ENCODE measurements around the gene FAM219A. TPM values are rescaled to one million over a fixed set of nuclear protein-coding genes. Genes with fewer than 3 reads are reported as not detected.

Gene FAM219A
- total RNA-seq, 2 experiments from 2014 or later, result 11.1 to 11.6 TPM

DNA sequence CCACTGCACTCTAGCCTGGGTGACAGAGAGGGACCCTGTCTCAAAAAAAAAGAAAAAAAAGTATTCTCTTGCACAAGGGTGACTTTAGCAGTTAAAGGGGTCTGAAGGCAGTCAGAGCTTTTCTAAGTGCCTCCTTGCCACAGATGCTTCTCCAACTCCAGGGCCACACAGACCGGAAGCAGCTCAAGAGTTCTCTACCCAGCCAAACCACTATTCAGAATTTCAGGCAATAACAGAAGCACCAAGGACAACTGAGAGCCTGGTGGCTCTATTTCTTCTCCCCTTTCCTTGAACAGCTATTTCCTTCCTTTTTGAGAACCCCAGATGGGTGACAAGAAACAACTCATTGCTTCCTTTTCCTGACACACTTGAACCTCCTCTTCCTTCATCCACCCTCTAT, 2.2 kb downstream of the FAM219A start:
- DNase-seq, result no peak
- CTCF ChIA-PET, result interaction anchor here (0.7 to 1.2 kb wide), 5 partner anchors 12 to 62 kb away, joined by 3 to 4 read pairs (median 4); no protein-coding TSS in a partner anchor
- peaks cover 43% of the 10 kb centered on the region for H3K4me1 Mint-ChIP-seq (ENCODE audit: low read depth)
- no peak overlapping the region for H3K27ac Mint-ChIP-seq
- intact Hi-C loops (cut with micrococcal nuclease), result loop anchor here (5.0 to 10.0 kb wide), 4 partner anchors 281 to 656 kb away; partner anchors contain the start of genes DCAF12, UBAP1 and UBE2R2
- H3K27me3 Mint-ChIP-seq (ENCODE audit: low read depth), result peaks cover 1% of the 10 kb centered on the region
- H3K9me3 Mint-ChIP-seq, result no peaks in the 10 kb centered on the region
- no peak overlapping the region for H3K4me3 Mint-ChIP-seq
- H3K36me3 Mint-ChIP-seq (ENCODE audit: low read depth), result no peaks in the 10 kb centered on the region

DNA sequence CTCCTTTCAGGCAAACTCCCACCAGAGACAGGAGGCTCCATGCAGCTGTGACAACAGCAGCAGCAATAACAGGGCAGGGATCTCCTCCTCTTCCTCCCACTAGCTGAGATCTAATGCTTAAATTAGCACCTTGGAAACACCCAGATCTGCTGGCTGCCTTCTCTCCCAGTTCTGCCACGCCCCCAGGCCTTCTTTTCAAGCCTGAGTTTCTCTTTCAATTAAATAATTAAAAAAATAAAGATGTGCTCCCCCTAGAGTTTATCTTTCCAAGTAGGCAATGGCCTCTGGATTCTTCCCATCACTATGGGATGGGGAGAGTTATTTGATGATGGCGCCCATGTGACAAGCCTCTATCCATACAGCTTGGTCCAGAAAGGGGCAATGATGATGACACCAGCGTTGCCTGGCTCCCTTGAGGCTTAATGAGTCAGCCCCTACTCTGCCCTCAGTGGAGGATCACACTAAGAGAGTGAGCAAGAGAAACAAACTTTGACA, 3.8 kb downstream of the FAM219A start:
- CTCF ChIA-PET, result interaction anchor here (0.5 to 1.1 kb wide), 8 partner anchors 48 to 488 kb away, joined by 3 to 4 read pairs (median 3); no protein-coding TSS in a partner anchor
- Mint-ChIP-seq H3K27ac (no peak overlapping the region), H3K36me3 (ENCODE audit: low read depth) (no peaks in the 10 kb centered on the region), H3K4me1 (ENCODE audit: low read depth) (peaks cover 40% of the 10 kb centered on the region), H3K27me3 (ENCODE audit: low read depth) (no peaks in the 10 kb centered on the region), H3K9me3 (no peaks in the 10 kb centered on the region), H3K4me3 (no peak overlapping the region)
- DNase-seq, result peak; percentile 53
- intact Hi-C loops (cut with micrococcal nuclease), result loop anchor here (5.0 to 10.0 kb wide), 4 partner anchors 280 to 658 kb away; partner anchors contain the start of genes DCAF12, UBAP1 and UBE2R2

DNA sequence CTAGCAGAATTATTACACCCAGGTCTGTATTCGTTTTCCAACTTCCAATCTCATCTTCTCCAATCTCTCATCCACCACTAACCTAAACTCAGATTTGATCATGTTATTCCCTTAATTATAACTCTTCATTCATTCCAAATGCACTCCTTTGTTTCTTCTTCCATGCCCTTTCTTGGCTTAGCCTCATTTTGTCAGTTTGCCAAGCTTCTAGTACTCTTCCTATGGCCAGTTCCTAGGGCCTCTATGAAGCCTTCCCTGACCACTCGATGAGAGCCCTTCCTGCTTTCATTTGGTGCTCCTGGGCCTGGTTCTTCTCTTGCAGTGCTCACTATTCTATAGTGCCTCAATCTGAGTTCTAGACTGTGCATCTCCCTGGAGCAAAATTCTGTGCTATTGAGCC, 5.8 kb downstream of the FAM219A start:
- intact Hi-C loops (cut with micrococcal nuclease), result loop anchor here (10.0 kb wide), 1 partner anchor 278 kb away; the partner anchor contains the start of gene UBAP1
- peaks cover 31% of the 10 kb centered on the region for H3K4me1 Mint-ChIP-seq (ENCODE audit: low read depth)
- H3K27me3 Mint-ChIP-seq (ENCODE audit: low read depth), result no peaks in the 10 kb centered on the region
- H3K27ac Mint-ChIP-seq, result no peak overlapping the region
- DNase-seq, result no peak
- H3K9me3 Mint-ChIP-seq, result no peaks in the 10 kb centered on the region
- H3K4me3 Mint-ChIP-seq, result no peak overlapping the region
- CTCF ChIA-PET, result no interaction called here
- H3K36me3 Mint-ChIP-seq (ENCODE audit: low read depth), result no peaks in the 10 kb centered on the region

DNA sequence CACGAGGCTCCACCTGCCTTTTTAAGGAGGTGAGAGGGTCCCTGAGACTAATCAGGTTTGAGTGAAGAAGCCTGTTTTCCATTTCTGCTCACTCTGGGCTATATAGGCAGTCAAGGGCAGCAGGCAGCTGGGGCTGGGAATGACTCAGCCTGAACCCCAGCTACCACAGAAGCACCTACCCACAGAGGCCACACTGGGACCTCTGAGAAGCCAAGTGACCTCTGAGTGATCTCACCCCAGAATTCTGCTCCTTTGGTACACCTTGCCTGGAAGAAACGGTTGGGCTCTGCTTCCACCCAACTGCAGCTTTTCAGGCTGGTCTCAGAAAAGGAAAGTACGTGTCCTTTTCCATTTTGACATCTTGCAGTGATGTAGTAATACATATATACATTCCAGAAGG, 6.8 kb downstream of the FAM219A start:
- no peak for DNase-seq
- intact Hi-C loops (cut with micrococcal nuclease), result loop anchor here (10.0 kb wide), 1 partner anchor 277 kb away; the partner anchor contains the start of gene UBAP1
- CTCF ChIA-PET, result interaction anchor here (1.1 kb wide), 1 partner anchor 48 kb away, joined by 5 read pairs; no protein-coding TSS in a partner anchor
- Mint-ChIP-seq H3K9me3 (no peaks in the 10 kb centered on the region), H3K4me1 (ENCODE audit: low read depth) (peaks cover 20% of the 10 kb centered on the region), H3K27ac (no peak overlapping the region), H3K36me3 (ENCODE audit: low read depth) (no peaks in the 10 kb centered on the region), H3K4me3 (no peak overlapping the region), H3K27me3 (ENCODE audit: low read depth) (no peaks in the 10 kb centered on the region)

DNA sequence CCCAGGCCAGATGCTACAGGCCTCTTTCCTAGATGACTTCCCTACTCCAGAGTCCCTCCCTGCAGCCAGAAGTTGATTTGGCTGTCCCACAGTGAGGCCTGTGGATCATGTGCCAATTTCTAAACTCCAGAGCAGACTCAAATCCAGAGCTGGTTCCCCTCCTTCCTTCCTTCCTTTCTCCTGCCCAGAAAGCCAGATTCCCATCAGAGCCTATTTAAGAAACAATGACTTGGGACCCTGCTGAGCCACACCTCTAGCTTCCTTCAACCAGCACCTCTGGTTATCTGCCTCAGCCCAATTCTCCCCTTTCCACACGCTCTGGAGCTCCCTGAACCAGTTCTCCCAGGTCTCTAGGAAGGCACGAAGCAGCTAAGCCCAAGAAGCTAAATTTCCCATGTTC, 7.2 kb downstream of the FAM219A start:
- Mint-ChIP-seq H3K27ac (no peak overlapping the region), H3K9me3 (no peaks in the 10 kb centered on the region), H3K4me3 (no peak overlapping the region), H3K36me3 (ENCODE audit: low read depth) (no peaks in the 10 kb centered on the region), H3K27me3 (ENCODE audit: low read depth) (no peaks in the 10 kb centered on the region), H3K4me1 (ENCODE audit: low read depth) (peaks cover 16% of the 10 kb centered on the region)
- DNase-seq, result no peak
- intact Hi-C loops (cut with micrococcal nuclease), result loop anchor here (10.0 kb wide), 1 partner anchor 276 kb away; the partner anchor contains the start of gene UBAP1
- CTCF ChIA-PET, result interaction anchor here (1.1 kb wide), 1 partner anchor 47 kb away, joined by 5 read pairs; no protein-coding TSS in a partner anchor

DNA sequence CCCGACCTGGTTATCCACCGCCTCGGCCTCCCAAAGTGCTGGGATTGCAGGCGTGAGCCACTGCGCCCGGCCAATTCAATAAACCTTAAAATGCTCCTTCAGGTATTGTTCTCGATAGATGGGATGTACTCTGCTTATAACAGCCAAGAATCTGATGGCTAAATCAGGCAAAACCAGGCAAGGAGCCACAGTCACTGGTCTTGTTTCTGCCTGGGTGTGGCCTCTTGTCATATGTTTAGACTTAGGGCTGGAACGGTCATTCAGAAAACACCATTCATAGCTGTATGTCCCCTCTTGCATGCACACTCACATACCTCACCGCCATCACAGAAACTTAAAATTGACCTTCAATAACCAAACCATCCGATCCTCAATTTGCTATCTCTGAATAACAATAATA, 7.7 kb downstream of the FAM219A start:
- Mint-ChIP-seq H3K36me3 (ENCODE audit: low read depth) (no peaks in the 10 kb centered on the region), H3K9me3 (no peaks in the 10 kb centered on the region), H3K4me1 (ENCODE audit: low read depth) (peaks cover 15% of the 10 kb centered on the region), H3K27me3 (ENCODE audit: low read depth) (no peaks in the 10 kb centered on the region), H3K4me3 (no peak overlapping the region), H3K27ac (no peak overlapping the region)
- no peak for DNase-seq
- intact Hi-C loops (cut with micrococcal nuclease), result loop anchor here (10.0 kb wide), 1 partner anchor 276 kb away; the partner anchor contains the start of gene UBAP1
- CTCF ChIA-PET, result interaction anchor here (0.7 kb wide), 1 partner anchor 47 kb away, joined by 3 read pairs; no protein-coding TSS in a partner anchor

DNA sequence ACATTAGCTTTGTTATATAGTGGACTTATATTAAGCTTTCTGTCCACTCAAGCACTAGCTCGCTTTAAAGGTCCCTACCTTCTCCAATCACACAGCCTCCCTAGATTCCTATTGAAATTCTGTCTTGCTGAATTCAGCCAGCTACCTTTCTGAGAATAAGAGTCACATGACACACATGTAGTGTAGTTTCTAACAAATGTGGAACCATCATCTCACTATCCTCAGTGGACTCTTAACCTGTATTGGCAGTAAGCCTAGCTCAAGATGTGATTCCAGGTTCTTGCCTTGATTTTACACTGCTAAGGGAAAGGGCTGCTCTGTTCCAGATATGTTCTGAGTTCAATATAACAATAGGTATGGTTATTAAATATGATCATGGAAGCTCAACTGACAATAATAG, 11.4 kb downstream of the FAM219A start:
- Mint-ChIP-seq H3K27ac (no peak overlapping the region), H3K4me1 (ENCODE audit: low read depth) (peaks cover 2% of the 10 kb centered on the region), H3K36me3 (ENCODE audit: low read depth) (no peaks in the 10 kb centered on the region), H3K4me3 (no peak overlapping the region), H3K9me3 (no peaks in the 10 kb centered on the region), H3K27me3 (ENCODE audit: low read depth) (no peaks in the 10 kb centered on the region)
- CTCF ChIA-PET, result interaction anchor here (1.1 to 3.2 kb wide), 5 partner anchors 10 to 56 kb away, joined by 3 to 13 read pairs (median 5); no protein-coding TSS in a partner anchor
- intact Hi-C loops (cut with micrococcal nuclease), result no loop called here
- DNase-seq, result no peak

DNA sequence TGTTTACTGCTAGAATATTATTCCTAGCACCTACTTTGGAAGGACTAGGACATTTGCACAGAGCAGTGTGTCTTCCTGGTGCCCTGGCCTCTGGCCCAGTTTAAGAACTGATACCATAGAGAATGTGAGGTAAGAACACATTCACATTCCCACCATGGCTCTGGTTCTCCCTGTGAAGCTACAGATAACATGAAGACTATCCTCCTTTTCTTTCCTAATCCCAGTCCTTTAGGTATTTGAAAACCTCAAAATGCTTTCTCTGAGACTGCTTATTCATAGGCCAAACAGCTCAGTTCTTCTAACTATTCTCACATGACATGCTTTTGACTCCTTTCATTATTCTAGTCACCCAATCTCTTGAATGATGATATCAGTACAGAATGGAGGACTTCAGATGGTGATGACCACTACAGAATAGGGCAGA, 11.9 kb downstream of the FAM219A start:
- CTCF ChIA-PET, result interaction anchor here (1.1 to 3.2 kb wide), 5 partner anchors 10 to 57 kb away, joined by 3 to 13 read pairs (median 5); no protein-coding TSS in a partner anchor
- Mint-ChIP-seq H3K27me3 (ENCODE audit: low read depth) (no peaks in the 10 kb centered on the region), H3K36me3 (ENCODE audit: low read depth) (no peaks in the 10 kb centered on the region), H3K27ac (no peak overlapping the region), H3K9me3 (no peaks in the 10 kb centered on the region), H3K4me3 (no peak overlapping the region), H3K4me1 (ENCODE audit: low read depth) (peaks cover under 1% of the 10 kb centered on the region)
- DNase-seq, result no peak
- intact Hi-C loops (cut with micrococcal nuclease), result no loop called here

DNA sequence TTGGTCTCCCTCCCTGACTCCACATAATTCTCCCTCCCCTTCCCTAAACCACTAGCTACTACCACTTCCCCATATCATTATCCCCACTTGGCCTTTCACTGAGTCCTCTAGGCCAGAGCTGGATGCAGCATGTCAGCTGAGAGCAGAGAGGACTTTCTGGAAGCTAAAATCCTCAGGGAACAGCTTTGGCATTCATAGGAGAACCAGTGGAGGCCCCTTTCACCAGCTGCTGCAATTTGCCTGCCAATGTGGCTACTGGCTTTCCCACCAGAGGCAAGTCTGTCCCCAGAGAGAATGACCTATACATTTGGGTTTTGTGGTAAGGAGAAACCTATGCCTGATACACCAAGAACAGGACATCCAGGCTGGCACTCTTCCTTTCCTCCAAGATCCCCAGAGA, 14.4 kb downstream of the FAM219A start:
- Mint-ChIP-seq H3K4me3 (no peak overlapping the region), H3K36me3 (ENCODE audit: low read depth) (no peaks in the 10 kb centered on the region), H3K4me1 (ENCODE audit: low read depth) (peaks cover 7% of the 10 kb centered on the region), H3K27me3 (ENCODE audit: low read depth) (no peaks in the 10 kb centered on the region), H3K9me3 (no peaks in the 10 kb centered on the region), H3K27ac (no peak overlapping the region)
- CTCF ChIA-PET, result interaction anchor here (0.6 to 3.1 kb wide), 8 partner anchors 12 to 356 kb away, joined by 3 to 21 read pairs (median 4); no protein-coding TSS in a partner anchor
- no peak for DNase-seq
- intact Hi-C loops (cut with micrococcal nuclease), result no loop called here

DNA sequence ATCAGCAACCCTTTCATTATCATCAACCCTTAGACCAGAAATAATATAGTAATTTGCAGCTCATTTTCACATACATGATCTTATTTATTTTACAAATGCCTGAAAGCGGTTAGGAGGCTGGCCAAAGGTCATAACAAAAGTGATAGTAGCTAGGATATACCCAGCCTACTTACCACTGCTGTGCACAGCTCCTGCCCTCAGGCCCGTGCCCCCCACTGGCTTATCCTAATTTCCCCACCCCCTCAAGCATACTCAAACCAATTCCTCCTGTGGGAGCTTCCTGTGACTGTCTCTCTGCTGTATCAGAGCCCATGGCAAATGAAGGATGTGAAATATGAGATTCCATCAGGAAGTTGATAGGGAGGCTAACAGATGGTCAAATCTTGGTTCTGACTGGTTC, 14.8 kb downstream of the FAM219A start:
- Mint-ChIP-seq H3K36me3 (ENCODE audit: low read depth) (no peaks in the 10 kb centered on the region), H3K4me1 (ENCODE audit: low read depth) (peaks cover 7% of the 10 kb centered on the region), H3K9me3 (no peaks in the 10 kb centered on the region), H3K27me3 (ENCODE audit: low read depth) (no peaks in the 10 kb centered on the region), H3K27ac (no peak overlapping the region), H3K4me3 (no peak overlapping the region)
- CTCF ChIA-PET, result interaction anchor here (0.7 to 3.1 kb wide), 6 partner anchors 13 to 355 kb away, joined by 3 to 21 read pairs (median 4); no protein-coding TSS in a partner anchor
- no peak for DNase-seq
- intact Hi-C loops (cut with micrococcal nuclease), result no loop called here

DNA sequence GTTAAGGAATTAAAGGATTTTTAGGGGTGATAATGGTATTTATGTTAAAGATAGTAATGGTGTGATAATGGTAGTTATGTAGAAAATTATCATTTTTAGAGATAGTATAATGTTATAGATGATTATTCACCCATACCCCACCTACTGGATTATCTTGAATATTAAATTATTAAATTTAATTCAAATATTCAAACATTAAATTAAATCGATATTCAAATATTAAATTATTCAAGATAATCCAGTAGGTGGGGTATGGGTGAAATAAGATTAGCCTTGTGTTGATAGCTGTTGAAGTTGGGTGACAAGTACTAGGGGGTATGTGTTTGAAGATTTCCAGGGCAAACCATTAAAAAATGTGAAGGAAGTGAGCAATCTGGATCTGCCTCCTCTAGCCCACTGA, 15.6 kb downstream of the FAM219A start:
- Mint-ChIP-seq H3K4me3 (no peak overlapping the region), H3K27me3 (ENCODE audit: low read depth) (no peaks in the 10 kb centered on the region), H3K4me1 (ENCODE audit: low read depth) (peaks cover 7% of the 10 kb centered on the region), H3K9me3 (no peaks in the 10 kb centered on the region), H3K36me3 (ENCODE audit: low read depth) (no peaks in the 10 kb centered on the region), H3K27ac (no peak overlapping the region)
- DNase-seq, result no peak
- CTCF ChIA-PET, result interaction anchor here (2.7 to 3.1 kb wide), 2 partner anchors 57 to 59 kb away, joined by 8 to 21 read pairs; no protein-coding TSS in a partner anchor
- intact Hi-C loops (cut with micrococcal nuclease), result no loop called here

DNA sequence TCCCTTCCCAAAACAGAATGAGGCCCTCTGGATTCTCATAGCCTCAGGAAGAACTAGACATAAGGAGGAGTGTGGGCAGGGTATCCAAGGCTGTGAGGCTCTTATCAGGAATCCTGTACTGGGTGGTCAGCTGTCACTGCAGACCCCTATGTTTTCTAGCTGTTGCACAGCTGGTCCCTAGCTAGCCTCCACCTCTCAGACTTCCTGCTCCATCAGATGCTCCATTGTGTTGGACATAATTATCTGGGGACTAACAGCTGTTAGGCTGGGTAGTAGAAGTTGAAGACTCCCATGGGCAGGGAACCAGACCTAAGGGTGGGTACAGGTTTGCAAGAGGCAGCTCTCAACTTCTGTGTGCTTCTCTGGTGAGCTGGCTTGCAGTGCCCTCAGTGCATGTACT, 18.4 kb downstream of the FAM219A start:
- H3K36me3 Mint-ChIP-seq (ENCODE audit: low read depth), result no peaks in the 10 kb centered on the region
- H3K9me3 Mint-ChIP-seq, result no peaks in the 10 kb centered on the region
- CTCF ChIA-PET, result interaction anchor here (0.7 to 3.8 kb wide), 7 partner anchors 16 to 161 kb away, joined by 3 to 46 read pairs (median 3); no protein-coding TSS in a partner anchor
- intact Hi-C loops (cut with micrococcal nuclease), result no loop called here
- DNase-seq, result no peak
- peaks cover 7% of the 10 kb centered on the region for H3K4me1 Mint-ChIP-seq (ENCODE audit: low read depth)
- H3K4me3 Mint-ChIP-seq, result no peak overlapping the region
- H3K27me3 Mint-ChIP-seq (ENCODE audit: low read depth), result no peaks in the 10 kb centered on the region
- H3K27ac Mint-ChIP-seq, result no peak overlapping the region
